SK-N-SH (cell line): Measurements from ENCODE around the gene TDRD1. TPM values are rescaled to one million over a fixed set of nuclear protein-coding genes. Genes with fewer than 3 reads are reported as not detected.

Experiments
- CTCF ChIA-PET: fragments of 300-600, 350-600 bp; formaldehyde crosslinking; extraction: SDS; loops from one replicate; lab custom pipeline; 2021; lab: Yijun Ruan, JAX
- POLR2A ChIA-PET: fragments of 350-600 bp; sonication (Branson Sonifier 250); formaldehyde crosslinking; extraction: SDS; loops from one replicate; lab custom pipeline; 2020; ENCODE audit warnings: antibody characterized with exemption, inconsistent platforms; lab: Yijun Ruan, JAX
- DNase-seq: peaks from one replicate; pipeline ENCODE4 v3.0.0; 2012
- H2AFZ ChIP-seq: fragments of 200-600 bp; sonication (generic); 2 replicates; pipeline ENCODE4 v1.8.1; 2016; ENCODE audit warnings: antibody characterized with exemption, mild to moderate bottlenecking, low read depth
- H3F3A ChIP-seq: fragments of 200-600 bp; sonication (generic); replicated peaks from 2 replicates; pipeline ENCODE3; 2016; ENCODE audit warnings: antibody characterized with exemption, mild to moderate bottlenecking; ENCODE audit not compliant: insufficient read depth
- H3K27ac ChIP-seq, 2 experiments: fragments of 200-500 bp in 1 of 2; fragments of 200-600 bp in 1 of 2; sonication (Bioruptor generic) in 1 of 2; sonication (generic), shearing (Covaris generic) in 1 of 2; 2 replicates each; pipeline versions ENCODE4 v1.5.1 to v1.6.1; 2014 to 2016; ENCODE audit warnings: low read depth in 2 of 2, inconsistent platforms in 1 of 2, low read length in 1 of 2, mild to moderate bottlenecking in 1 of 2, mixed read lengths in 1 of 2
- H3K27me3 ChIP-seq: fragments of 200-600 bp; sonication (generic), shearing (Covaris generic); 2 replicates; pipeline ENCODE4 v1.6.1; 2016; ENCODE audit warnings: mixed run types; ENCODE audit not compliant: insufficient read depth
- H3K36me3 ChIP-seq, 2 experiments: fragments of 200-500 bp in 1 of 2; fragments of 200-600 bp in 1 of 2; sonication (Bioruptor generic) in 1 of 2; sonication (generic) in 1 of 2; replicated peaks in 1 of 2; 2 replicates each; pipeline versions ENCODE3 to v1.5.1; 2014 to 2016; ENCODE audit warnings: low read length in 1 of 2, mild to moderate bottlenecking in 1 of 2; ENCODE audit not compliant: insufficient read depth in 2 of 2, control insufficient read depth in 1 of 2
- H3K4me1 ChIP-seq, 2 experiments: fragments of 200-500 bp in 1 of 2; fragments of 200-600 bp in 1 of 2; sonication (Bioruptor generic) in 1 of 2; sonication (generic), shearing (Covaris generic) in 1 of 2; 2 replicates each; pipeline versions ENCODE4 v1.5.1 to v1.6.1; 2014 to 2016; ENCODE audit warnings: low read depth in 1 of 2, low read length in 1 of 2, mixed run types in 1 of 2; ENCODE audit not compliant: insufficient read depth in 2 of 2, control insufficient read depth in 1 of 2
- H3K4me2 ChIP-seq: fragments of 200-600 bp; sonication (generic), shearing (Covaris generic); 2 replicates; pipeline ENCODE4 v1.6.1; 2017; ENCODE audit warnings: mixed run types
- H3K4me3 ChIP-seq, 2 experiments: fragments of 200-500 bp in 1 of 2; fragments of 200-600 bp in 1 of 2; sonication (Bioruptor generic) in 1 of 2; sonication (generic), shearing (Covaris generic) in 1 of 2; 2 replicates each; pipeline versions ENCODE4 v1.5.1 to v1.8.1; 2014 to 2016; ENCODE audit warnings: low read depth in 2 of 2, inconsistent platforms in 1 of 2, low read length in 1 of 2, mild to moderate bottlenecking in 1 of 2, mixed read lengths in 1 of 2, moderate library complexity in 1 of 2
- H3K79me2 ChIP-seq: fragments of 200-600 bp; sonication (generic); 2 replicates; pipeline ENCODE4 v1.8.1; 2017; ENCODE audit warnings: mild to moderate bottlenecking; ENCODE audit not compliant: insufficient read depth
- H3K9ac ChIP-seq: fragments of 200-600 bp; sonication (generic); 2 replicates; pipeline ENCODE4 v1.6.1; 2017; ENCODE audit warnings: mixed run types
- H3K9me2 ChIP-seq: fragments of 200-600 bp; sonication (generic); 2 replicates; pipeline ENCODE4 v1.6.1; 2017; ENCODE audit warnings: mixed run types
- H3K9me3 ChIP-seq: fragments of 200-600 bp; sonication (generic); 2 replicates; pipeline ENCODE4 v1.6.1; 2017; ENCODE audit warnings: mixed run types, mild to moderate bottlenecking, moderate library complexity
- H4K20me1 ChIP-seq: fragments of 200-600 bp; sonication (generic); 2 replicates; pipeline ENCODE4 v1.6.1; 2017; ENCODE audit warnings: mild to moderate bottlenecking, mixed run types; ENCODE audit not compliant: insufficient read depth
- CHD2 ChIP-seq: fragments of 150-350 bp; IDR thresholded peaks from 2 replicates; pipeline ENCODE4 v1.6.1; 2018; ENCODE audit warnings: low read length; ENCODE audit not compliant: partially characterized antibody
- EP300 ChIP-seq, 2 experiments: IDR thresholded peaks; 2 replicates each; pipeline versions ENCODE4 v1.4.0 to v1.6.1; 2012; ENCODE audit warnings: borderline replicate concordance in 1 of 2, low read depth in 1 of 2, low read length in 1 of 2
- FOSL2 ChIP-seq: IDR thresholded peaks from 2 replicates; pipeline ENCODE4 v1.4.0; 2012; ENCODE audit warnings: low read depth, mild to moderate bottlenecking, moderate library complexity, borderline replicate concordance
- FOXJ3 ChIP-seq: sonication (generic); formaldehyde crosslinking; IDR thresholded peaks from 2 replicates; pipeline ENCODE4 v1.5.1; 2020; ENCODE audit warnings: mild to moderate bottlenecking, missing genetic modification reagents
- FOXM1 ChIP-seq: IDR thresholded peaks from 2 replicates; pipeline ENCODE4 v1.4.0; 2012; ENCODE audit warnings: low read depth, mild to moderate bottlenecking
- MEF2A ChIP-seq: IDR thresholded peaks from 2 replicates; pipeline ENCODE4 v1.4.0; 2012; ENCODE audit warnings: low read depth, borderline replicate concordance
- MXI1 ChIP-seq: IDR thresholded peaks from 2 replicates; pipeline ENCODE4 v1.6.1; 2012; ENCODE audit warnings: mild to moderate bottlenecking, low read depth, low read length, improper control_type of control experiment
- NFIC ChIP-seq: IDR thresholded peaks from 2 replicates; pipeline ENCODE4 v1.4.0; 2012; ENCODE audit warnings: borderline replicate concordance
- RFX5 ChIP-seq: IDR thresholded peaks from 2 replicates; pipeline ENCODE4 v1.6.1; 2012; ENCODE audit warnings: mild to moderate bottlenecking, improper control_type of control experiment, low read length
- RXRA ChIP-seq: IDR thresholded peaks from 2 replicates; pipeline ENCODE4 v1.4.0; 2012; ENCODE audit warnings: low read depth, mild to moderate bottlenecking, borderline replicate concordance
- SMC3 ChIP-seq: IDR thresholded peaks from 2 replicates; pipeline ENCODE4 v1.6.1; 2012; ENCODE audit warnings: low read depth, low read length, improper control_type of control experiment
- TCF12 ChIP-seq: IDR thresholded peaks from 2 replicates; pipeline ENCODE4 v1.4.0; 2012
- TEAD4 ChIP-seq: IDR thresholded peaks from 2 replicates; pipeline ENCODE4 v1.4.0; 2012; ENCODE audit warnings: mild to moderate bottlenecking, borderline replicate concordance; ENCODE audit not compliant: insufficient read depth
- WGBS: methylation state at CpG from one replicate; pipeline ENCODE4 v1.1.6; 2017; ENCODE audit warnings: low lambda C conversion rate; 5-methylcytosine and 5-hydroxymethylcytosine counted together
- polyA plus RNA-seq, 3 experiments: library from polyadenylated mRNA; depleted of rRNA; stranded (reverse); fragments of >200 nt; gene quantifications; 2 replicates each; pipeline ENCODE4 v1.2.3, GENCODE V29; 2012
- TF ChIP-seq, protein P1 (sequence below): IDR thresholded peaks from 2 replicates; pipeline ENCODE4 v1.4.0; 2012; ENCODE audit warnings: low read depth
- TF ChIP-seq, protein P2 (sequence below): IDR thresholded peaks from 2 replicates; pipeline ENCODE4 v1.4.0; 2012; ENCODE audit warnings: low read depth, borderline replicate concordance
- TF ChIP-seq, protein P3 (sequence below): fragments of 150-350 bp; IDR thresholded peaks from 2 replicates; pipeline ENCODE4 v1.6.1; 2016; ENCODE audit warnings: mild to moderate bottlenecking, low read depth, low read length
- TF ChIP-seq, protein P4 (sequence below): IDR thresholded peaks from 2 replicates; pipeline ENCODE4 v1.4.0; 2012; ENCODE audit warnings: low read depth, borderline replicate concordance

TDRD1 gene
- polyA plus RNA-seq, 1 of the 3 experiments (the other 2 are of a cell fraction) = not detected

DNA sequence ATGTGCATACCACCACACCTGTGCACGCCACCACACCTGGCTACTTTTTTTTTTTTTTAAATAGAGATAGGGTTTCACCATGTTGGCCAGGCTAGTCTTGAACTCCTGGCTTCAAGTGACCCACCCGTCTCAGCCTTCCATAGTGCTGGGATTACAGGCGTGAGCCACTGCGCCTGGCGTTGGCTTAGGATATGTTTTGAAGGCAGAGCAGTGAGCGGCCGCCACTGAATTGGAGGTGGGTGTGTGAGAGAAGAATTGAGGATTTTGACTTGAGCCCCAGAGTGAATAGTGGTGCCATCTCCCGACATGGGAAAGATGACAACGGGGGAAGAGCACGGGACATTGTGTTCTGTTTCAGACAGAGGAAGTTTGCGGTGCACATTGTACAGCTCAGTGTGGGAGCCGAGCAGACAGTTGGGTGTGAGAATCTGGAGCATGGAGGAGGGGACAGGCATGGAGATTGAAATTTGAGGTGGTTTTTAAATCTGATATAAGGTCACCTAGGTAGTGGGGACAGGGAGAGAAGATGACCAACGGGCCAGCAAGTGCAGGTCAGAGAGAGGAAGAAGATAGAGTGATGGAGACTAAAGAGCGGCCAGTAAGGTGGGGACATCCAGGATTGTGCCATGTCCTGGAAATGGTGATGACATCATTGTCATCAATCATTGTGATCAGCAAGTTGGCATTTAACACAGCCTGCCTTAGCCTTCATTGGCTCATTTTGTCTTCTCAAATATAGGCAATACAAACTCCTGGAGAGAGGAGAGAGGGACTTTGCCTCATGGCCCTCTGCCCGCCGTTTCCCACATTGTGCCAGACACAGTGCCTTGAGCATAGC is 95.7 kb downstream of the TDRD1 start:
- Histone ChIP-seq H3K4me3 (no peak overlapping the region), H3K27ac (no peak overlapping the region), H3K9me3 (no peaks in the 10 kb centered on the region), H3K9me2 (no peaks in the 10 kb centered on the region), H3F3A (peaks cover 12% of the 10 kb centered on the region), H3K79me2 (no peaks in the 10 kb centered on the region)
- 87% methylated on average over 16 of the region's 16 CpGs for whole genome bisulfite sequencing
- no peak for TF ChIP-seq FOXM1
- no peak for TF ChIP-seq RFX5
- no peak for TF ChIP-seq EP300 (IDR thresholded peaks at IDR 0.05; ENCODE audit: borderline replicate concordance in 1 of 2, low read depth in 1 of 2, low read length in 1 of 2)
- no peak for TF ChIP-seq TCF12
- no peak for TF ChIP-seq RXRA
- TF ChIP-seq FOSL2 = no peak
- TF ChIP-seq NFIC = no peak
- TF ChIP-seq, protein P1, sequence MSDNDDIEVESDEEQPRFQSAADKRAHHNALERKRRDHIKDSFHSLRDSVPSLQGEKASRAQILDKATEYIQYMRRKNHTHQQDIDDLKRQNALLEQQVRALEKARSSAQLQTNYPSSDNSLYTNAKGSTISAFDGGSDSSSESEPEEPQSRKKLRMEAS = no peak
- TF ChIP-seq, protein P2, sequence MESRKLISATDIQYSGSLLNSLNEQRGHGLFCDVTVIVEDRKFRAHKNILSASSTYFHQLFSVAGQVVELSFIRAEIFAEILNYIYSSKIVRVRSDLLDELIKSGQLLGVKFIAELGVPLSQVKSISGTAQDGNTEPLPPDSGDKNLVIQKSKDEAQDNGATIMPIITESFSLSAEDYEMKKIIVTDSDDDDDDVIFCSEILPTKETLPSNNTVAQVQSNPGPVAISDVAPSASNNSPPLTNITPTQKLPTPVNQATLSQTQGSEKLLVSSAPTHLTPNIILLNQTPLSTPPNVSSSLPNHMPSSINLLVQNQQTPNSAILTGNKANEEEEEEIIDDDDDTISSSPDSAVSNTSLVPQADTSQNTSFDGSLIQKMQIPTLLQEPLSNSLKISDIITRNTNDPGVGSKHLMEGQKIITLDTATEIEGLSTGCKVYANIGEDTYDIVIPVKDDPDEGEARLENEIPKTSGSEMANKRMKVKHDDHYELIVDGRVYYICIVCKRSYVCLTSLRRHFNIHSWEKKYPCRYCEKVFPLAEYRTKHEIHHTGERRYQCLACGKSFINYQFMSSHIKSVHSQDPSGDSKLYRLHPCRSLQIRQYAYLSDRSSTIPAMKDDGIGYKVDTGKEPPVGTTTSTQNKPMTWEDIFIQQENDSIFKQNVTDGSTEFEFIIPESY = no peak
- TF ChIP-seq MXI1 = no peak
- TF ChIP-seq MEF2A = no peak
- TF ChIP-seq TEAD4 = no peak
- TF ChIP-seq, protein P3, sequence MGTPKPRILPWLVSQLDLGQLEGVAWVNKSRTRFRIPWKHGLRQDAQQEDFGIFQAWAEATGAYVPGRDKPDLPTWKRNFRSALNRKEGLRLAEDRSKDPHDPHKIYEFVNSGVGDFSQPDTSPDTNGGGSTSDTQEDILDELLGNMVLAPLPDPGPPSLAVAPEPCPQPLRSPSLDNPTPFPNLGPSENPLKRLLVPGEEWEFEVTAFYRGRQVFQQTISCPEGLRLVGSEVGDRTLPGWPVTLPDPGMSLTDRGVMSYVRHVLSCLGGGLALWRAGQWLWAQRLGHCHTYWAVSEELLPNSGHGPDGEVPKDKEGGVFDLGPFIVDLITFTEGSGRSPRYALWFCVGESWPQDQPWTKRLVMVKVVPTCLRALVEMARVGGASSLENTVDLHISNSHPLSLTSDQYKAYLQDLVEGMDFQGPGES = no peak
- no peak for TF ChIP-seq SMC3
- TF ChIP-seq FOXJ3 (CRISPR knock-in tag) = no peak
- TF ChIP-seq, protein P4, sequence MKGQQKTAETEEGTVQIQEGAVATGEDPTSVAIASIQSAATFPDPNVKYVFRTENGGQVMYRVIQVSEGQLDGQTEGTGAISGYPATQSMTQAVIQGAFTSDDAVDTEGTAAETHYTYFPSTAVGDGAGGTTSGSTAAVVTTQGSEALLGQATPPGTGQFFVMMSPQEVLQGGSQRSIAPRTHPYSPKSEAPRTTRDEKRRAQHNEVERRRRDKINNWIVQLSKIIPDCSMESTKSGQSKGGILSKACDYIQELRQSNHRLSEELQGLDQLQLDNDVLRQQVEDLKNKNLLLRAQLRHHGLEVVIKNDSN = no peak
- no peak for TF ChIP-seq CHD2
- TF ChIP-seq, all 33 proteins: peak for 0
- ChIA-PET POLR2A (no interaction called here), CTCF (no interaction called here)
- Histone ChIP-seq H3K36me3 (no peaks in the 10 kb centered on the region), H4K20me1 (no peaks in the 10 kb centered on the region), H3K4me1 (peaks cover 0 to 6% of the 10 kb centered on the region in 2 experiments; a peak in 1 of 4 replicates), H3K27me3 (no peaks in the 10 kb centered on the region; the same call in 1 of the 2 replicates), H3K9ac (no peak overlapping the region), H2AFZ (no peak overlapping the region), H3K4me2 (no peak overlapping the region)
- DNase-seq = no peak
